NCI-H748 (cell line): Measurements from ENCODE around the gene MAPKAPK2.

Source experiments
- DNase-seq: peaks from one replicate; lab custom pipeline; 2025; ENCODE audit not compliant: unreplicated experiment; lab: John Stamatoyannopoulos, UW

MAPKAPK2 gene

GRCh38 chr1:206682111-206682510 is 2.6 kb upstream of the MAPKAPK2 start:
- DNase-seq = no peak

- no peak for DNase-seq
These were observed 1.4 kb upstream of the MAPKAPK2 start for GRCh38 chr1:206683313-206683712.

GRCh38 chr1:206684003-206684402 is 702 bp upstream of the MAPKAPK2 start:
- DNase-seq = no peak

GRCh38 chr1:206685334-206685768 is 646 bp downstream of the MAPKAPK2 start:
- DNase-seq = peak; percentile 47

- DNase-seq = peak; percentile 47
These were observed 1.2 kb downstream of the MAPKAPK2 start for GRCh38 chr1:206685769-206686477.

GRCh38 chr1:206686478-206687249 is 2.0 kb downstream of the MAPKAPK2 start:
- DNase-seq = no peak

- DNase-seq = no peak
These were observed 2.7 kb downstream of the MAPKAPK2 start for GRCh38 chr1:206687251-206687914.

GRCh38 chr1:206687915-206688442 is 3.3 kb downstream of the MAPKAPK2 start:
- DNase-seq = no peak

GRCh38 chr1:206690516-206690915 is 5.8 kb downstream of the MAPKAPK2 start:
- no peak for DNase-seq

GRCh38 chr1:206691604-206692003 is 6.9 kb downstream of the MAPKAPK2 start:
- DNase-seq = no peak

- no peak for DNase-seq
These were observed 8.3 kb downstream of the MAPKAPK2 start for GRCh38 chr1:206693029-206693428.

GRCh38 chr1:206693592-206693991 is 8.9 kb downstream of the MAPKAPK2 start:
- DNase-seq = no peak

GRCh38 chr1:206694171-206695124 is 9.7 kb downstream of the MAPKAPK2 start:
- DNase-seq = no peak

GRCh38 chr1:206695733-206696132 is 11.0 kb downstream of the MAPKAPK2 start:
- DNase-seq = no peak

- no peak for DNase-seq
These were observed 12.3 kb downstream of the MAPKAPK2 start for GRCh38 chr1:206696812-206697585.

GRCh38 chr1:206698011-206698410 is 13.3 kb downstream of the MAPKAPK2 start:
- DNase-seq = no peak

GRCh38 chr1:206699000-206699586 is 14.4 kb downstream of the MAPKAPK2 start:
- no peak for DNase-seq

GRCh38 chr1:206699626-206700025 is 14.9 kb downstream of the MAPKAPK2 start:
- DNase-seq = no peak

GRCh38 chr1:206700445-206701036 is 15.8 kb downstream of the MAPKAPK2 start:
- DNase-seq = peak; percentile 68
